Mesenchymal stem cell (in vitro differentiated cells and primary cell): ENCODE measurements around the gene FAM174B.

ENCODE experiments used
- DNase-seq: peaks from one replicate; pipeline ENCODE4 v3.0.0-alpha.2; 2013
- H2AFZ ChIP-seq: one replicate; pipeline ENCODE4 v1.6.1; 2013; ENCODE audit warnings: low read depth, mild to moderate bottlenecking, control low read depth, inconsistent platforms, low read length, moderate library complexity
- H2AK5ac ChIP-seq: 2 replicates; pipeline ENCODE4 v1.6.1; 2013; ENCODE audit warnings: low read length, moderate library complexity, mild to moderate bottlenecking, inconsistent platforms; ENCODE audit not compliant: severe bottlenecking
- H2BK120ac ChIP-seq: one replicate; pipeline ENCODE4 v1.6.1; 2013; ENCODE audit warnings: low read depth, mild to moderate bottlenecking, inconsistent platforms, low read length, moderate library complexity
- H2BK12ac ChIP-seq, 2 experiments: one replicate each; pipeline ENCODE4 v1.6.1; 2013; ENCODE audit warnings: inconsistent platforms in 2 of 2, low read length in 2 of 2, mild to moderate bottlenecking in 2 of 2, moderate library complexity in 2 of 2, control low read depth in 1 of 2
- H2BK15ac ChIP-seq: one replicate; pipeline ENCODE4 v1.6.1; 2013; ENCODE audit warnings: mild to moderate bottlenecking, low read depth, inconsistent platforms; ENCODE audit not compliant: poor library complexity, severe bottlenecking
- H2BK5ac ChIP-seq: 2 replicates; pipeline ENCODE4 v1.6.1; 2013; ENCODE audit warnings: low read depth, mild to moderate bottlenecking, low read length, control low read depth, inconsistent platforms; ENCODE audit not compliant: poor library complexity, severe bottlenecking
- H3K14ac ChIP-seq, 2 experiments: one replicate each; pipeline ENCODE4 v1.6.1; 2013; ENCODE audit warnings: inconsistent platforms in 2 of 2, low read length in 2 of 2, control low read depth in 1 of 2, mild to moderate bottlenecking in 1 of 2, moderate library complexity in 1 of 2
- H3K18ac ChIP-seq, 2 experiments: one replicate each; pipeline ENCODE4 v1.6.1; 2013; ENCODE audit warnings: inconsistent platforms in 2 of 2, low read length in 2 of 2, control low read depth in 1 of 2, low read depth in 1 of 2, mild to moderate bottlenecking in 1 of 2
- H3K23ac ChIP-seq, 2 experiments: one replicate each; pipeline ENCODE4 v1.6.1; 2013; ENCODE audit warnings: inconsistent platforms in 2 of 2, low read length in 2 of 2, mild to moderate bottlenecking in 2 of 2, moderate library complexity in 2 of 2, control low read depth in 1 of 2
- H3K27ac ChIP-seq: 2 replicates; pipeline ENCODE4 v1.5.1; 2013; ENCODE audit warnings: mild to moderate bottlenecking, moderate library complexity, low read length, control low read depth, inconsistent platforms; ENCODE audit not compliant: poor library complexity, severe bottlenecking
- H3K27me3 ChIP-seq, 2 experiments: 2 replicates each; pipeline versions ENCODE4 v1.6.1 to v1.7.0; 2013; ENCODE audit warnings: low read length in 2 of 2, mild to moderate bottlenecking in 2 of 2, moderate library complexity in 2 of 2, control low read depth in 1 of 2, inconsistent platforms in 1 of 2; ENCODE audit not compliant: control insufficient read depth in 1 of 2, insufficient read depth in 1 of 2
- H3K36me3 ChIP-seq, 2 experiments: 2 replicates each; pipeline versions ENCODE4 v1.6.1 to v1.7.0; 2013; ENCODE audit warnings: low read length in 2 of 2, control low read depth in 1 of 2, inconsistent platforms in 1 of 2, low read depth in 1 of 2, mild to moderate bottlenecking in 1 of 2; ENCODE audit not compliant: insufficient read depth in 2 of 2, control insufficient read depth in 1 of 2
- H3K4ac ChIP-seq, 2 experiments: one replicate each; pipeline ENCODE4 v1.6.1; 2013; ENCODE audit warnings: inconsistent platforms in 2 of 2, low read length in 2 of 2, mild to moderate bottlenecking in 2 of 2, moderate library complexity in 2 of 2, control low read depth in 1 of 2, low read depth in 1 of 2
- H3K4me1 ChIP-seq: 2 replicates; pipeline ENCODE4 v1.6.1; 2013; ENCODE audit warnings: low read depth, low read length, control low read depth; ENCODE audit not compliant: control insufficient read depth, insufficient read depth
- H3K4me2 ChIP-seq: 2 replicates; pipeline ENCODE4 v1.6.1; 2013; ENCODE audit warnings: low read length, mild to moderate bottlenecking, inconsistent platforms; ENCODE audit not compliant: poor library complexity, severe bottlenecking
- H3K4me3 ChIP-seq, 2 experiments: 2 replicates each; pipeline versions ENCODE4 v1.5.1 to v1.7.0; 2013; ENCODE audit warnings: low read length in 2 of 2, mild to moderate bottlenecking in 2 of 2, control low read depth in 1 of 2, low read depth in 1 of 2; ENCODE audit not compliant: insufficient read depth in 1 of 2
- H3K79me1 ChIP-seq: replicated peaks from 2 replicates; pipeline ENCODE4 v1.6.1; 2013; ENCODE audit warnings: mild to moderate bottlenecking, control low read depth, low read length, inconsistent platforms; ENCODE audit not compliant: poor library complexity, severe bottlenecking
- H3K9ac ChIP-seq: 2 replicates; pipeline ENCODE4 v1.7.0; 2013; ENCODE audit warnings: mild to moderate bottlenecking, low read length, moderate library complexity
- H3K9me3 ChIP-seq: 2 replicates; pipeline ENCODE4 v1.7.0; 2013; ENCODE audit warnings: mild to moderate bottlenecking, low read length; ENCODE audit not compliant: control insufficient read depth
- H4K8ac ChIP-seq: one replicate; pipeline ENCODE4 v1.6.1; 2013; ENCODE audit warnings: inconsistent platforms, mild to moderate bottlenecking, low read length, moderate library complexity
- H4K91ac ChIP-seq: one replicate; pipeline ENCODE4 v1.6.1; 2013; ENCODE audit warnings: mild to moderate bottlenecking, low read length, inconsistent platforms
- WGBS: methylation state at CpG from one replicate; pipeline ENCODE4 v1.1.7; 2013; ENCODE audit warnings: mixed read lengths; 5-methylcytosine and 5-hydroxymethylcytosine counted together

Gene FAM174B

GRCh38 chr15:92687746-92688145 is 32.2 kb upstream of the FAM174B start:
- H3K9ac ChIP-seq: no peak overlapping the region
- no peak overlapping the region for H2BK120ac ChIP-seq
- H3K27me3 ChIP-seq: peaks cover 0 to 4% of the 10 kb centered on the region in 2 experiments
- H3K4me3 ChIP-seq: no peak overlapping the region
- no peaks in the 10 kb centered on the region for H3K79me1 ChIP-seq
- no peak overlapping the region for H4K8ac ChIP-seq
- H3K4me1 ChIP-seq: no peaks in the 10 kb centered on the region
- no peak overlapping the region for H3K4me2 ChIP-seq
- DNase-seq: no peak
- H3K23ac ChIP-seq: no peak overlapping the region
- no peak overlapping the region for H3K4ac ChIP-seq
- no peaks in the 10 kb centered on the region for H3K9me3 ChIP-seq
- no peak overlapping the region for H3K14ac ChIP-seq
- no peak overlapping the region for H2AFZ ChIP-seq
- H3K27ac ChIP-seq: no peak overlapping the region
- H3K36me3 ChIP-seq: no peaks in the 10 kb centered on the region
- no peak overlapping the region for H3K18ac ChIP-seq
- no peak overlapping the region for H4K91ac ChIP-seq
- no peak overlapping the region for H2AK5ac ChIP-seq
- no peak overlapping the region for H2BK5ac ChIP-seq
- WGBS: 80% methylated on average over 1 of the region's 1 CpG
- no peak overlapping the region for H2BK12ac ChIP-seq
- H2BK15ac ChIP-seq: no peak overlapping the region

- no peak overlapping the region for H3K14ac ChIP-seq
- no peak overlapping the region for H4K8ac ChIP-seq
- no peaks in the 10 kb centered on the region for H3K9me3 ChIP-seq
- no peak overlapping the region for H2BK15ac ChIP-seq
- no peak overlapping the region for H2AK5ac ChIP-seq
- no peak overlapping the region for H3K4me3 ChIP-seq
- H3K27ac ChIP-seq: no peak overlapping the region
- no peak overlapping the region for H3K4ac ChIP-seq
- 85% methylated on average over 3 of the region's 4 CpGs for WGBS
- no peak overlapping the region for H3K4me2 ChIP-seq
- H3K27me3 ChIP-seq: peaks cover 0 to 4% of the 10 kb centered on the region in 2 experiments
- H3K79me1 ChIP-seq: no peaks in the 10 kb centered on the region
- no peak overlapping the region for H3K18ac ChIP-seq
- H3K23ac ChIP-seq: no peak overlapping the region
- DNase-seq: no peak
- H3K36me3 ChIP-seq: no peaks in the 10 kb centered on the region
- H2AFZ ChIP-seq: no peak overlapping the region
- H2BK120ac ChIP-seq: no peak overlapping the region
- H2BK12ac ChIP-seq: no peak overlapping the region
- no peak overlapping the region for H4K91ac ChIP-seq
- no peak overlapping the region for H3K9ac ChIP-seq
- H2BK5ac ChIP-seq: no peak overlapping the region
- no peaks in the 10 kb centered on the region for H3K4me1 ChIP-seq
Observed at GRCh38 chr15:92687195-92687602, 31.6 kb upstream of the FAM174B start.

GRCh38 chr15:92683511-92683834 is 27.9 kb upstream of the FAM174B start:
- H3K9me3 ChIP-seq: no peaks in the 10 kb centered on the region
- no peak overlapping the region for H3K18ac ChIP-seq
- no peak overlapping the region for H2BK15ac ChIP-seq
- H2AFZ ChIP-seq: no peak overlapping the region
- H3K79me1 ChIP-seq: no peaks in the 10 kb centered on the region
- H3K4ac ChIP-seq: no peak overlapping the region
- no peaks in the 10 kb centered on the region for H3K27me3 ChIP-seq
- no peak overlapping the region for H3K9ac ChIP-seq
- H2BK120ac ChIP-seq: no peak overlapping the region
- WGBS: 60% methylated on average over 6 of the region's 6 CpGs
- no peak for DNase-seq
- no peak overlapping the region for H4K91ac ChIP-seq
- H3K4me2 ChIP-seq: no peak overlapping the region
- H3K4me1 ChIP-seq: no peaks in the 10 kb centered on the region
- no peak overlapping the region for H3K23ac ChIP-seq
- H2BK12ac ChIP-seq: no peak overlapping the region
- no peak overlapping the region for H2AK5ac ChIP-seq
- no peak overlapping the region for H4K8ac ChIP-seq
- no peak overlapping the region for H3K14ac ChIP-seq
- H3K27ac ChIP-seq: no peak overlapping the region
- no peaks in the 10 kb centered on the region for H3K36me3 ChIP-seq
- no peak overlapping the region for H3K4me3 ChIP-seq
- no peak overlapping the region for H2BK5ac ChIP-seq

DNA sequence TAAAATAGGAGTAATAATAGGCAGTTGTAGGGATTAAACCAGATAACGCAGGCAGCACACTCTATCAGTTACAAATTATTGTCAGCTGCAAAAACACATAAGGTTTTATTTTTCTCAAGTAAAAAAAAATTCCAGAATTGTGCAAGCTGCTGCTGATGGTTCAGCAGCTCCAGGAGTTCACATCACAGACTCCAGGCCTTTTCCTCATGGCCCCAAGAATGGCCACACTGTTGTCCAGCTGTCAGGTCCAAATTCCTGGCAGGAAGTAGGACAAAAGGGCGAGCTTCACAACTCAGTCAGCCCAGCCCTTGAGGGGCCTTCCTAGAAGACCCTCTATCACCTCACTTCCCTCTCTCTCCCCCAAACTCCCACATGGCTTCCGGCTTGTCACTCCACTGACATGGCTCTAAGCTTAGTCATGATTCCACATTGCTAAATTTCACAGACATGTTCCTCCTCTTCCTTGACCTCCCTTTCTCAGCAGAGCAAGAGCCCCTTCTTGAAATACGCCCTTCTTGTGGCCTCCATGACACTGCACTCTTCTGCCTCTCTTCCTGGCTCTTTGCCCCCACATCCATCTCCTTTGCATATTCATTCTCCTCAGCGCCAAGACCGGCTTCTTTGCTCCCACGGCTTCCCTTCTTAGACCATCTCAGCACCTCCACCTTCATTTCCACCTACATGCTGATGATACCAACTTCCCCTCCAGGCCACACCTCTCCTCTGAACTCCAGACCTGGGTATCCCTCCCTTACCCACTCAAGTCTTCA is 27.4 kb upstream of the FAM174B start:
- Histone ChIP-seq H3K14ac (no peak overlapping the region), H3K9me3 (no peaks in the 10 kb centered on the region), H3K36me3 (no peaks in the 10 kb centered on the region), H2BK5ac (no peak overlapping the region), H4K91ac (no peak overlapping the region), H3K27me3 (no peaks in the 10 kb centered on the region), H2AFZ (no peak overlapping the region), H3K79me1 (no peaks in the 10 kb centered on the region), H3K18ac (peak overlapping the region in 1 of 2 experiments; percentile 47), H3K4ac (no peak overlapping the region), H3K4me3 (peak overlapping the region in 1 of 2 experiments; percentile 59), H3K9ac (peak overlapping the region; percentile 64), H3K27ac (no peak overlapping the region), H2BK12ac (no peak overlapping the region), H3K4me1 (no peaks in the 10 kb centered on the region), H2BK15ac (no peak overlapping the region), H3K23ac (no peak overlapping the region), H2AK5ac (no peak overlapping the region), H3K4me2 (no peak overlapping the region), H4K8ac (no peak overlapping the region), H2BK120ac (no peak overlapping the region)
- 84% methylated on average over 7 of the region's 7 CpGs for WGBS
- peak; percentile 47 for DNase-seq
